HL-60/S4 (cell line): ENCODE results near the gene TTC22.

Experiments
- in situ Hi-C: fragments of 300-500 bp; cut with MboI; formaldehyde crosslinking; loops from 2 replicates; pipeline ENCODE4 v1.14.3; 2022; ENCODE audit warnings: low sequenced_read_pairs

Gene TTC22

GRCh38 chr1:54758678-54759348, 42.3 kb downstream of the TTC22 start:
- in situ Hi-C loops = no loop called here

- in situ Hi-C loops = no loop called here
Observed at GRCh38 chr1:54757833-54758232, 43.3 kb downstream of the TTC22 start.

- in situ Hi-C loops = no loop called here
Observed at GRCh38 chr1:54754486-54755285, 46.4 kb downstream of the TTC22 start.

GRCh38 chr1:54754045-54754444, 47.1 kb downstream of the TTC22 start:
- in situ Hi-C loops = no loop called here

- in situ Hi-C loops = no loop called here
Observed at GRCh38 chr1:54751426-54751825, 49.7 kb downstream of the TTC22 start.

GRCh38 chr1:54750596-54750995, 50.5 kb downstream of the TTC22 start:
- in situ Hi-C loops = no loop called here

- in situ Hi-C loops = no loop called here
Observed at GRCh38 chr1:54748094-54748835, 52.9 kb downstream of the TTC22 start.

GRCh38 chr1:54745864-54746263, 55.3 kb downstream of the TTC22 start:
- in situ Hi-C loops = no loop called here

- in situ Hi-C loops = no loop called here
Observed at GRCh38 chr1:54745274-54745673, 55.8 kb downstream of the TTC22 start.

- in situ Hi-C loops = no loop called here
Observed at GRCh38 chr1:54744696-54745095, 56.4 kb downstream of the TTC22 start.

- in situ Hi-C loops = no loop called here
Observed at GRCh38 chr1:54743416-54744226, 57.5 kb downstream of the TTC22 start.

GRCh38 chr1:54742282-54742681, 58.8 kb downstream of the TTC22 start:
- in situ Hi-C loops = no loop called here

GRCh38 chr1:54741531-54741930, 59.6 kb downstream of the TTC22 start:
- in situ Hi-C loops = no loop called here

- in situ Hi-C loops = no loop called here
Observed at GRCh38 chr1:54738244-54738643, 62.9 kb downstream of the TTC22 start.

GRCh38 chr1:54736685-54737084, 64.4 kb downstream of the TTC22 start:
- in situ Hi-C loops = no loop called here
